Measurements from ENCODE around the gene RASGRF1.

GRCh38 chr15:79099692-79100091, 9.1 kb upstream of the RASGRF1 start:
- no peak for TF ChIP-seq TEAD4 (IDR thresholded peaks at IDR 0.05)
- peak; percentile 85 for TF ChIP-seq REST (IDR thresholded peaks at IDR 0.05; ENCODE audit: low read depth)
- no peak for TF ChIP-seq TAF1 (IDR thresholded peaks at IDR 0.05; ENCODE audit: low read depth)
- no peak for TF ChIP-seq TCF12 (IDR thresholded peaks at IDR 0.05; ENCODE audit: low read depth)
- TF ChIP-seq CEBPB (IDR thresholded peaks at IDR 0.05) = no peak
- TF ChIP-seq, protein P1, sequence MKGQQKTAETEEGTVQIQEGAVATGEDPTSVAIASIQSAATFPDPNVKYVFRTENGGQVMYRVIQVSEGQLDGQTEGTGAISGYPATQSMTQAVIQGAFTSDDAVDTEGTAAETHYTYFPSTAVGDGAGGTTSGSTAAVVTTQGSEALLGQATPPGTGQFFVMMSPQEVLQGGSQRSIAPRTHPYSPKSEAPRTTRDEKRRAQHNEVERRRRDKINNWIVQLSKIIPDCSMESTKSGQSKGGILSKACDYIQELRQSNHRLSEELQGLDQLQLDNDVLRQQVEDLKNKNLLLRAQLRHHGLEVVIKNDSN (IDR thresholded peaks at IDR 0.05) = no peak
